ENCODE results near the gene GJA3.
A peak's percentile ranks its signal among the peaks of the same experiment; 100 is the strongest.

Gene GJA3

DNA sequence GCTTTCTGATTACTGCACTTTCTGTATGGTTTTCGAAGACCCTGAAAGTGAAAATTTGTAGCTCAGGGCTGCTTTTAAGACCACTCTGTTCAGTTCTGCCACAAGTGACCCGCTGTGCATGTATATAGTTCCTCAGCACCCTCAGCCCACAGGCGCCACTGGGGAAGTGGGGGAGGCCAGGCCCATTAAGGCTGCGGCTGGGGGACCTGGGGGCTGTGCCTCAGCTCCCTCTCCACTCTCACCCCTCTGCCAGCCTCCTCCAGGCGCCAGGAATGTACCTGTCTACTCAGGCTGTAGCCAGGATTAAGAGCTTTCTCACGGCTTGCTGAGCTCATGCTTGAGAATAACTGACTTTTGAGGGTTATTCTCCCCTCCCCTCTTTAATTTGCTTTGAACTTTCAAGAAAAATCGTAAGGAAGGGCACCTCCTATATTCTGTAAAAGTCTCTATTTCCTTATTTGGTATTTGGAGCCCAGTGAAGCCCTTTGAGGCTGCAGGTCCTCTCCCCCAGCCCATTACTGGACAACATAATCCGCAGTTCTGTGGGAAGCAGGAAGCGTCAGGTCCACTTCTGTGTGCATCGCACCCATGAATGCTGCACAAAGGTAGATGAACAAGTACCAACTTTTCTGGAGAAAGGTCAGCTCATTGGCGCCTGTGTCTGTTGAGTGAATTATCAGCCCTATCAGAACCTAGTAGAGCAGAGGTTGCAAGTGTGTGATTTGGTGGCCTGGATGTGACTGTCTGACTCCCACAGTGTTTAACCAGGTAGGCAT, 29.6 kb downstream of the GJA3 start:
- H3K36me3 ChIP-seq (ENCODE audit: insufficient read depth, low read length), result no peaks in the 10 kb centered on the region
- H3K27me3 ChIP-seq (ENCODE audit: control insufficient read depth in 1 of 2, insufficient read depth in 2 of 2, low read length in 2 of 2), result peaks cover 6 to 8% of the 10 kb centered on the region in 2 donors
- H3K27ac ChIP-seq (ENCODE audit: low read depth, low read length), result no peak overlapping the region

DNA sequence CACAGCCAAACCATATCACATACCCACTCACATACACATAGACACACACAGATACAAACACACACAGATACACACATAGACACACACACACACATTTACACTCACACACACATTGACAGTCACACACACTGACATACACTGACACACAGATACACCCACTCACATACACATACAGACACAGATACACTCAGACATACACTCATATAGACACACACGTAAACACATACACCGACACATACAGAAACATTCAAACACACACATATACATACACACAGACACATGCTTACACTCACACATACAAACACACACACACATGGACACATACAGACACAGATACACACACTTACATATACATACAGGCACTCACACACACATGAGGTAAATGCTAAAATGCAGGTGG, 30.2 kb downstream of the GJA3 start:
- H3K4me3 ChIP-seq (ENCODE audit: low read depth in 1 of 2, low read length in 2 of 2), result no peak overlapping the region
- H3K27me3 ChIP-seq (ENCODE audit: control insufficient read depth in 1 of 2, insufficient read depth in 2 of 2, low read length in 2 of 2), result peaks cover 5 to 8% of the 10 kb centered on the region in 2 donors
- no peaks in the 10 kb centered on the region for H3K36me3 ChIP-seq (ENCODE audit: insufficient read depth, low read length)
- H3K27ac ChIP-seq (ENCODE audit: low read depth, low read length), result no peak overlapping the region
- H3K4me1 ChIP-seq (ENCODE audit: insufficient read depth, low read length), result peaks cover 6% of the 10 kb centered on the region
- H3K9me3 ChIP-seq (ENCODE audit: low read length), result no peaks in the 10 kb centered on the region
- no peak overlapping the region for H3K9ac ChIP-seq (ENCODE audit: low read length)

More for the DNA sequence above, 29.6 kb downstream of the GJA3 start:
- peaks cover 6% of the 10 kb centered on the region for H3K4me1 ChIP-seq (ENCODE audit: insufficient read depth, low read length)
- no peaks in the 10 kb centered on the region for H3K9me3 ChIP-seq (ENCODE audit: low read length)
- no peak overlapping the region for H3K9ac ChIP-seq (ENCODE audit: low read length)
- no peak overlapping the region for H3K4me3 ChIP-seq (ENCODE audit: low read depth in 1 of 2, low read length in 2 of 2)

GRCh38 chr13:20130012-20130411, 30.8 kb downstream of the GJA3 start:
- H3K27me3 ChIP-seq (ENCODE audit: control insufficient read depth in 1 of 2, insufficient read depth in 2 of 2, low read length in 2 of 2), result peaks cover 5 to 8% of the 10 kb centered on the region in 2 donors
- H3K27ac ChIP-seq (ENCODE audit: low read depth, low read length), result no peak overlapping the region
- no peak overlapping the region for H3K9ac ChIP-seq (ENCODE audit: low read length)
- H3K9me3 ChIP-seq (ENCODE audit: low read length), result no peaks in the 10 kb centered on the region
- no peaks in the 10 kb centered on the region for H3K36me3 ChIP-seq (ENCODE audit: insufficient read depth, low read length)
- H3K4me3 ChIP-seq (ENCODE audit: low read depth in 1 of 2, low read length in 2 of 2), result no peak overlapping the region
- peaks cover 6% of the 10 kb centered on the region for H3K4me1 ChIP-seq (ENCODE audit: insufficient read depth, low read length)

- no peak overlapping the region for H3K9ac ChIP-seq (ENCODE audit: low read length)
- no peaks in the 10 kb centered on the region for H3K9me3 ChIP-seq (ENCODE audit: low read length)
- H3K36me3 ChIP-seq (ENCODE audit: insufficient read depth, low read length), result no peaks in the 10 kb centered on the region
- H3K27me3 ChIP-seq (ENCODE audit: control insufficient read depth in 1 of 2, insufficient read depth in 2 of 2, low read length in 2 of 2), result peaks cover 5 to 8% of the 10 kb centered on the region in 2 donors
- H3K4me1 ChIP-seq (ENCODE audit: insufficient read depth, low read length), result peaks cover 6% of the 10 kb centered on the region
- no peak overlapping the region for H3K27ac ChIP-seq (ENCODE audit: low read depth, low read length)
- H3K4me3 ChIP-seq (ENCODE audit: low read depth in 1 of 2, low read length in 2 of 2), result no peak overlapping the region
Measured at GRCh38 chr13:20129076-20129475, 31.8 kb downstream of the GJA3 start.

- Histone ChIP-seq H3K36me3 (ENCODE audit: insufficient read depth, low read length) (no peaks in the 10 kb centered on the region), H3K4me1 (ENCODE audit: insufficient read depth, low read length) (peaks cover 6% of the 10 kb centered on the region), H3K4me3 (ENCODE audit: low read depth in 1 of 2, low read length in 2 of 2) (peak overlapping the region; percentile 72 to 80), H3K27ac (ENCODE audit: low read depth, low read length) (peak overlapping the region; percentile 92), H3K9ac (ENCODE audit: low read length) (no peak overlapping the region), H3K9me3 (ENCODE audit: low read length) (no peaks in the 10 kb centered on the region), H3K27me3 (ENCODE audit: control insufficient read depth in 1 of 2, insufficient read depth in 2 of 2, low read length in 2 of 2) (peaks cover 5 to 8% of the 10 kb centered on the region in 2 donors)
Measured at GRCh38 chr13:20128459-20128931, 32.4 kb downstream of the GJA3 start.

GRCh38 chr13:20127562-20128458, 33.0 kb downstream of the GJA3 start:
- peak overlapping the region; percentile 21 for H3K9ac ChIP-seq (ENCODE audit: low read length)
- H3K9me3 ChIP-seq (ENCODE audit: low read length), result no peaks in the 10 kb centered on the region
- H3K4me1 ChIP-seq (ENCODE audit: insufficient read depth, low read length), result peaks cover 6% of the 10 kb centered on the region
- no peaks in the 10 kb centered on the region for H3K36me3 ChIP-seq (ENCODE audit: insufficient read depth, low read length)
- peaks cover 5 to 8% of the 10 kb centered on the region in 2 donors for H3K27me3 ChIP-seq (ENCODE audit: control insufficient read depth in 1 of 2, insufficient read depth in 2 of 2, low read length in 2 of 2)
- H3K4me3 ChIP-seq (ENCODE audit: low read depth in 1 of 2, low read length in 2 of 2), result peak overlapping the region; percentile 72 to 80
- peak overlapping the region; percentile 92 for H3K27ac ChIP-seq (ENCODE audit: low read depth, low read length)

- H3K27ac ChIP-seq (ENCODE audit: low read depth, low read length), result peak overlapping the region; percentile 92
- H3K9me3 ChIP-seq (ENCODE audit: low read length), result no peaks in the 10 kb centered on the region
- H3K36me3 ChIP-seq (ENCODE audit: insufficient read depth, low read length), result no peaks in the 10 kb centered on the region
- no peak overlapping the region for H3K9ac ChIP-seq (ENCODE audit: low read length)
- peak overlapping the region; percentile 72 to 80 for H3K4me3 ChIP-seq (ENCODE audit: low read depth in 1 of 2, low read length in 2 of 2)
- H3K4me1 ChIP-seq (ENCODE audit: insufficient read depth, low read length), result peaks cover 6% of the 10 kb centered on the region
- H3K27me3 ChIP-seq (ENCODE audit: control insufficient read depth in 1 of 2, insufficient read depth in 2 of 2, low read length in 2 of 2), result peaks cover 5 to 8% of the 10 kb centered on the region in 2 donors
Measured at GRCh38 chr13:20127262-20127561, 33.6 kb downstream of the GJA3 start.

DNA sequence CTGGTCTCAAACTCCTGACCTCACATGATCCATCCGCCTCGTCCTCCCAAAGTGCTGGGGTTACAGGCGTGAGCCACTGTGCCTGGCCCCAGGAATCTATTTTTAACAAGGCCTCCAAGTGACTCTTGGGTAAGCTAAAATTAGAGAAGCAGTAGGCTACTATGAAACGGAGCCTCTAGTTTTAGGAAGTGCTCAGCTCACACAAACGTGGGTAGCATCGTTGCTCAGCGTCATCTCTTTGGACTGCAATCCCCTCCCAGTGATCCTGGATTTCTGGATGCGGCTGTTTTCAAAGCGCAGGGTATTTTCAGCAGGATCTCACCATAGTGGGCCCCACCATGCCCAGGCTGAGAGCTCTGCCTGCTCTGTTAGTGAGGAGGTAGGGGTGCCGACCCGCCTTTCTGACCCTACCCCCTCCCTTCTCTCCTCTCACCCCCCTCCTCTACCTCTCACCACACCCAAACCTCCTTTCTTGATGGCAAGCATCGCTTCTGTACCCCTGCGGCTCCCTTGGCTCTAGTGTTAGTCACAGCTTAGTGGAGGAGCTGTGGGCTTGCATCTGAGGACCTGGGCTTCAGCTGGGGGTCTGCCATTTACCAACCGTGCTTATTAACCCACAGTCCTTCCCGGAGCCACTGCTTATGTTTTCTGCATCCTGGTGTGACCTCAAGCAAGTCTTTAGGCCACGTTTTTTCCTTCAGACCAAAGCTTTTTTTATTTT, 34.2 kb downstream of the GJA3 start:
- peaks cover 5 to 8% of the 10 kb centered on the region in 2 donors for H3K27me3 ChIP-seq (ENCODE audit: control insufficient read depth in 1 of 2, insufficient read depth in 2 of 2, low read length in 2 of 2)
- no peak overlapping the region for H3K27ac ChIP-seq (ENCODE audit: low read depth, low read length)

DNA sequence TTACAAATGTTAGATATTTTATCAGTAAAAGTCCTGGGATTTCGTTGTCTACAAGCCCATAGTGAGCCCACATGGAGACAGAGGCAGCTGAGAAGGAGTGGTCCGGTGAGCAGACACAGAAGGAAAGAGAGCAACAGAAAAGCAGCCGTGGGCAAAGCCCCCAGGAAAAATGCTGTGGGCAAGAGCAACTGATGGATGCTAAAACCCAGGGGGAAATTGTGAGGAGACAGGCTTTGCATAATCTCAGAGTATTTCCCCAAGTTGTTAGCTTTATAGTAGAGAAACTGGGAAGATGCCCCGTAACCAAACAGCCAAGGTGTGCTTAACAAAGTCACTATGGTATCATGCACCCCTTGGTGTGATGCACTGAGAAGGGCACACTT, 35.1 kb downstream of the GJA3 start:
- no peak overlapping the region for H3K27ac ChIP-seq (ENCODE audit: low read depth, low read length)
- peaks cover 6% of the 10 kb centered on the region for H3K4me1 ChIP-seq (ENCODE audit: insufficient read depth, low read length)
- no peaks in the 10 kb centered on the region for H3K36me3 ChIP-seq (ENCODE audit: insufficient read depth, low read length)
- no peak overlapping the region for H3K9ac ChIP-seq (ENCODE audit: low read length)
- H3K27me3 ChIP-seq (ENCODE audit: control insufficient read depth in 1 of 2, insufficient read depth in 2 of 2, low read length in 2 of 2), result peaks cover 5 to 8% of the 10 kb centered on the region in 2 donors
- no peak overlapping the region for H3K4me3 ChIP-seq (ENCODE audit: low read depth in 1 of 2, low read length in 2 of 2)
- H3K9me3 ChIP-seq (ENCODE audit: low read length), result no peaks in the 10 kb centered on the region

More for the DNA sequence above, 34.2 kb downstream of the GJA3 start:
- H3K9ac ChIP-seq (ENCODE audit: low read length), result no peak overlapping the region
- peaks cover 6% of the 10 kb centered on the region for H3K4me1 ChIP-seq (ENCODE audit: insufficient read depth, low read length)
- H3K36me3 ChIP-seq (ENCODE audit: insufficient read depth, low read length), result no peaks in the 10 kb centered on the region
- no peak overlapping the region for H3K4me3 ChIP-seq (ENCODE audit: low read depth in 1 of 2, low read length in 2 of 2)
- H3K9me3 ChIP-seq (ENCODE audit: low read length), result no peaks in the 10 kb centered on the region

- H3K36me3 ChIP-seq (ENCODE audit: insufficient read depth, low read length), result no peaks in the 10 kb centered on the region
- peaks cover 5 to 8% of the 10 kb centered on the region in 2 donors for H3K27me3 ChIP-seq (ENCODE audit: control insufficient read depth in 1 of 2, insufficient read depth in 2 of 2, low read length in 2 of 2)
- H3K4me1 ChIP-seq (ENCODE audit: insufficient read depth, low read length), result peaks cover 6% of the 10 kb centered on the region
- H3K4me3 ChIP-seq (ENCODE audit: low read depth in 1 of 2, low read length in 2 of 2), result no peak overlapping the region
- H3K9ac ChIP-seq (ENCODE audit: low read length), result no peak overlapping the region
- no peak overlapping the region for H3K27ac ChIP-seq (ENCODE audit: low read depth, low read length)
- H3K9me3 ChIP-seq (ENCODE audit: low read length), result no peaks in the 10 kb centered on the region
Measured at GRCh38 chr13:20125129-20125782, 35.6 kb downstream of the GJA3 start.
